OCI-LY7 (cell line): Measurements from ENCODE around the gene ARHGAP18.

Experiments used
- CTCF ChIP-seq: fragments of 200-600 bp; sonication (generic); conservative IDR thresholded peaks from 2 replicates; pipeline ENCODE4 v1.5.1; 2014; ENCODE audit warnings: mild to moderate bottlenecking, antibody characterized with exemption, low read length, moderate library complexity, mixed read lengths
- EZH2phosphoT487 ChIP-seq: fragments of 200-600 bp; sonication (generic); IDR thresholded peaks from 2 replicates; pipeline ENCODE4 v1.6.1; 2018; ENCODE audit warnings: low read depth, borderline replicate concordance, mild to moderate bottlenecking, mixed run types, antibody characterized with exemption, low read length, moderate library complexity, mixed read lengths

GRCh38 chr6:129614464-129614863 is 95.5 kb downstream of the ARHGAP18 start:
- no peak for TF ChIP-seq CTCF
- no peak for TF ChIP-seq EZH2phosphoT487
